IgD-negative memory B cell (primary cell): ENCODE data around the gene GPR85. TPM values are rescaled to one million over a fixed set of nuclear protein-coding genes. Genes with fewer than 3 reads are reported as not detected.
"Not testable (repeated sequence)": the region's sequence is repeated elsewhere in the genome, so short reads cannot be mapped to it uniquely, and the experiment has no call there.

Experiments used
- H3K27ac Mint-ChIP-seq, 3 donors: one replicate each; pipeline ENCODE4 v1.8.0; 2020 to 2022; ENCODE audit warnings: mild to moderate bottlenecking in 3 of 3, mixed read lengths in 3 of 3, moderate library complexity in 1 of 3
- H3K27me3 Mint-ChIP-seq: one replicate; pipeline ENCODE4 v1.8.0; 2021; ENCODE audit warnings: mixed read lengths
- H3K36me3 Mint-ChIP-seq: one replicate; pipeline ENCODE4 v1.8.0; 2020; ENCODE audit warnings: mild to moderate bottlenecking, mixed read lengths
- H3K4me1 Mint-ChIP-seq, 3 donors: one replicate each; pipeline ENCODE4 v1.8.0; 2020 to 2022; ENCODE audit warnings: mixed read lengths in 3 of 3, mild to moderate bottlenecking in 1 of 3
- H3K4me3 Mint-ChIP-seq, 4 donors: one replicate each; pipeline ENCODE4 v1.8.0; 2020 to 2022; ENCODE audit warnings: mild to moderate bottlenecking in 4 of 4, mixed read lengths in 4 of 4, moderate library complexity in 3 of 4
- H3K9me3 Mint-ChIP-seq, 3 donors: one replicate each; pipeline ENCODE4 v1.8.0; 2020 to 2021; ENCODE audit warnings: mixed read lengths in 3 of 3, mild to moderate bottlenecking in 1 of 3
- polyA plus RNA-seq: library from polyadenylated mRNA; unstranded; fragments of 300-500 nt; fragmentation: Illumina TruSeq; gene quantifications from one replicate; pipeline ENCODE4 v1.2.3, GENCODE V29; 2021

The GPR85 gene
- polyA plus RNA-seq, 1 donor from 2014 or later: not detected

GRCh38 chr7:113054272-113054671 lies 32.4 kb downstream of the GPR85 start:
- not testable (repeated sequence) for H3K27me3 Mint-ChIP-seq, H3K4me3 Mint-ChIP-seq, H3K9me3 Mint-ChIP-seq, H3K4me1 Mint-ChIP-seq, H3K27ac Mint-ChIP-seq, H3K36me3 Mint-ChIP-seq

- not testable (repeated sequence) for H3K27ac Mint-ChIP-seq, H3K36me3 Mint-ChIP-seq, H3K4me1 Mint-ChIP-seq, H3K4me3 Mint-ChIP-seq, H3K27me3 Mint-ChIP-seq, H3K9me3 Mint-ChIP-seq
These were observed 37.4 kb downstream of the GPR85 start for GRCh38 chr7:113049221-113049620.

GRCh38 chr7:113046453-113046852 lies 40.2 kb downstream of the GPR85 start:
- peaks cover 4% of the 10 kb centered on the region for H3K27me3 Mint-ChIP-seq
- no peak overlapping the region for H3K4me3 Mint-ChIP-seq
- H3K27ac Mint-ChIP-seq: no peak overlapping the region
- no peaks in the 10 kb centered on the region for H3K4me1 Mint-ChIP-seq
- no peaks in the 10 kb centered on the region for H3K36me3 Mint-ChIP-seq
- peaks cover 0 to 3% (median 0%) of the 10 kb centered on the region in 3 donors for H3K9me3 Mint-ChIP-seq

- no peaks in the 10 kb centered on the region for H3K4me1 Mint-ChIP-seq
- no peaks in the 10 kb centered on the region for H3K36me3 Mint-ChIP-seq
- H3K27ac Mint-ChIP-seq: no peak overlapping the region
- H3K4me3 Mint-ChIP-seq: no peak overlapping the region
- peaks cover 4% of the 10 kb centered on the region for H3K27me3 Mint-ChIP-seq
- H3K9me3 Mint-ChIP-seq: peaks cover 0 to 3% (median 0%) of the 10 kb centered on the region in 3 donors
These were observed 41.2 kb downstream of the GPR85 start for GRCh38 chr7:113045379-113045778.

GRCh38 chr7:113044394-113044793 lies 42.2 kb downstream of the GPR85 start:
- Mint-ChIP-seq H3K4me1 (no peaks in the 10 kb centered on the region), H3K4me3 (no peak overlapping the region), H3K27ac (no peak overlapping the region), H3K36me3 (no peaks in the 10 kb centered on the region), H3K27me3 (no peaks in the 10 kb centered on the region), H3K9me3 (peaks cover 0 to 3% (median 3%) of the 10 kb centered on the region in 3 donors)

GRCh38 chr7:113040849-113041248 lies 45.8 kb downstream of the GPR85 start:
- H3K4me3 Mint-ChIP-seq: no peak overlapping the region
- no peak overlapping the region for H3K27ac Mint-ChIP-seq
- no peaks in the 10 kb centered on the region for H3K4me1 Mint-ChIP-seq
- H3K36me3 Mint-ChIP-seq: no peaks in the 10 kb centered on the region
- H3K27me3 Mint-ChIP-seq: peaks cover 3% of the 10 kb centered on the region
- peaks cover 0 to 8% (median 0%) of the 10 kb centered on the region in 3 donors for H3K9me3 Mint-ChIP-seq

- Mint-ChIP-seq H3K36me3 (no peaks in the 10 kb centered on the region), H3K4me3 (no peak overlapping the region), H3K9me3 (peaks cover 0 to 3% (median 0%) of the 10 kb centered on the region in 3 donors), H3K4me1 (no peaks in the 10 kb centered on the region), H3K27me3 (peaks cover 9% of the 10 kb centered on the region), H3K27ac (no peak overlapping the region)
These were observed 52.7 kb downstream of the GPR85 start for GRCh38 chr7:113033959-113034358.

Other genes with a start within 250 kb of the GPR85 start
- 46.6 TPM for gene SMIM30, start 31.7 kb upstream of the GPR85 start, polyA plus RNA-seq